Trophoblast cell (in vitro differentiated cells and primary cell): ENCODE results near the gene SLC5A2.

Experiments used
- DNase-seq, 2 donors: peaks; one replicate each; pipeline ENCODE4 v3.0.0-alpha.2; 2016
- H2AFZ ChIP-seq: 2 replicates; pipeline ENCODE4 v1.6.1; 2013; ENCODE audit warnings: low read length, moderate library complexity, mild to moderate bottlenecking; ENCODE audit not compliant: insufficient read depth, poor library complexity
- H2AK5ac ChIP-seq: 2 replicates; pipeline ENCODE4 v1.6.1; 2013; ENCODE audit warnings: mild to moderate bottlenecking, low read length
- H2BK120ac ChIP-seq: 2 replicates; pipeline ENCODE4 v1.6.1; 2013; ENCODE audit warnings: low read length, mild to moderate bottlenecking, moderate library complexity; ENCODE audit not compliant: insufficient read depth, poor library complexity
- H2BK12ac ChIP-seq: 2 replicates; pipeline ENCODE4 v1.6.1; 2013; ENCODE audit warnings: mild to moderate bottlenecking, low read length, moderate library complexity
- H2BK5ac ChIP-seq: 2 replicates; pipeline ENCODE4 v1.6.1; 2013; ENCODE audit warnings: low read length, low read depth, moderate library complexity, mild to moderate bottlenecking; ENCODE audit not compliant: poor library complexity
- H3K14ac ChIP-seq: 2 replicates; pipeline ENCODE4 v1.6.1; 2013; ENCODE audit warnings: mild to moderate bottlenecking, low read length
- H3K18ac ChIP-seq: 2 replicates; pipeline ENCODE4 v1.6.1; 2013; ENCODE audit warnings: mild to moderate bottlenecking, low read length
- H3K23ac ChIP-seq: 2 replicates; pipeline ENCODE4 v1.6.1; 2013; ENCODE audit warnings: low read length
- H3K27ac ChIP-seq: 2 replicates; pipeline ENCODE4 v1.5.1; 2013; ENCODE audit warnings: low read depth, mild to moderate bottlenecking, inconsistent platforms, low read length, moderate library complexity
- H3K27me3 ChIP-seq: 2 replicates; pipeline ENCODE4 v1.6.1; 2013; ENCODE audit warnings: inconsistent platforms, mild to moderate bottlenecking, low read length, moderate library complexity; ENCODE audit not compliant: insufficient read depth
- H3K36me3 ChIP-seq, 2 experiments: 1 replicate in 1 of 2; 2 replicates in 1 of 2; pipeline ENCODE4 v1.6.1; 2013; ENCODE audit warnings: low read length in 2 of 2, mild to moderate bottlenecking in 2 of 2, moderate library complexity in 1 of 2; ENCODE audit not compliant: insufficient read depth in 2 of 2, control insufficient read depth in 1 of 2
- H3K4ac ChIP-seq: 2 replicates; pipeline ENCODE4 v1.6.1; 2013; ENCODE audit warnings: low read depth, mild to moderate bottlenecking, low read length, moderate library complexity
- H3K4me1 ChIP-seq, 2 experiments: 1 replicate in 1 of 2; 2 replicates in 1 of 2; pipeline ENCODE4 v1.6.1; 2013; ENCODE audit warnings: low read length in 2 of 2, mild to moderate bottlenecking in 2 of 2, moderate library complexity in 1 of 2; ENCODE audit not compliant: insufficient read depth in 2 of 2, control insufficient read depth in 1 of 2
- H3K4me2 ChIP-seq: 2 replicates; pipeline ENCODE4 v1.6.1; 2013; ENCODE audit warnings: inconsistent platforms, mild to moderate bottlenecking, low read length, moderate library complexity
- H3K4me3 ChIP-seq: 2 replicates; pipeline ENCODE4 v1.5.1; 2013; ENCODE audit warnings: mild to moderate bottlenecking, low read depth, low read length, inconsistent platforms
- H3K79me1 ChIP-seq: one replicate; pipeline ENCODE4 v1.6.1; 2013; ENCODE audit warnings: low read length
- H3K79me2 ChIP-seq: 2 replicates; pipeline ENCODE4 v1.6.1; 2013; ENCODE audit warnings: low read length, mild to moderate bottlenecking; ENCODE audit not compliant: control insufficient read depth, insufficient read depth, poor library complexity
- H3K9ac ChIP-seq: 2 replicates; pipeline ENCODE4 v1.6.1; 2013; ENCODE audit warnings: mild to moderate bottlenecking, low read length
- H3K9me3 ChIP-seq: 2 replicates; pipeline ENCODE4 v1.6.1; 2013; ENCODE audit warnings: low read depth, mild to moderate bottlenecking, control low read depth, inconsistent platforms, low read length; ENCODE audit not compliant: insufficient read depth
- H4K12ac ChIP-seq: 2 replicates; pipeline ENCODE4 v1.6.1; 2013; ENCODE audit warnings: low read depth, mild to moderate bottlenecking, low read length, moderate library complexity
- H4K8ac ChIP-seq: 2 replicates; pipeline ENCODE4 v1.6.1; 2013; ENCODE audit warnings: low read depth, mild to moderate bottlenecking, low read length, moderate library complexity
- H4K91ac ChIP-seq: one replicate; pipeline ENCODE4 v1.6.1; 2013; ENCODE audit warnings: low read depth, mild to moderate bottlenecking, low read length, moderate library complexity
- whole genome bisulfite sequencing: extraction: QIAGEN DNeasy Blood & Tissue Kit; methylation state at CpG from one replicate; pipeline ENCODE4 v1.1.7; 2013; ENCODE audit warnings: missing lambda C conversion rate; ENCODE audit not compliant: insufficient read length, insufficient coverage; ENCODE audit errors: extremely low coverage; 5-methylcytosine and 5-hydroxymethylcytosine counted together

The SLC5A2 gene

GRCh38 chr16:31476303-31477219, 6.4 kb upstream of the SLC5A2 start:
- H3K36me3 ChIP-seq, result peaks cover 20 to 22% of the 10 kb centered on the region in 2 experiments
- no peak overlapping the region for H3K4ac ChIP-seq
- H4K12ac ChIP-seq, result no peak overlapping the region
- no peak overlapping the region for H3K14ac ChIP-seq
- no peak overlapping the region for H2BK12ac ChIP-seq
- no peak overlapping the region for H3K23ac ChIP-seq
- peak overlapping the region; percentile 81 for H3K4me2 ChIP-seq
- no peak overlapping the region for H3K9ac ChIP-seq
- no peak overlapping the region for H3K27ac ChIP-seq
- H4K91ac ChIP-seq, result no peak overlapping the region
- peaks cover 10% of the 10 kb centered on the region for H3K27me3 ChIP-seq
- peak; percentile 44 to 64 for DNase-seq
- H2BK120ac ChIP-seq, result no peak overlapping the region
- H3K4me1 ChIP-seq, result peaks cover 15% of the 10 kb centered on the region in 2 experiments
- peak overlapping the region; percentile 70 for H4K8ac ChIP-seq
- peaks cover 12% of the 10 kb centered on the region for H3K79me1 ChIP-seq
- H2BK5ac ChIP-seq, result no peak overlapping the region
- H3K9me3 ChIP-seq, result peaks cover 5% of the 10 kb centered on the region
- H3K18ac ChIP-seq, result peak overlapping the region; percentile 20
- peaks cover 10% of the 10 kb centered on the region for H3K79me2 ChIP-seq
- no CpG with 5 or more reads among the region's 68 CpGs for WGBS
- H3K4me3 ChIP-seq, result peak overlapping the region; percentile 58
- no peak overlapping the region for H2AK5ac ChIP-seq
- peak overlapping the region; percentile 28 for H2AFZ ChIP-seq

DNA sequence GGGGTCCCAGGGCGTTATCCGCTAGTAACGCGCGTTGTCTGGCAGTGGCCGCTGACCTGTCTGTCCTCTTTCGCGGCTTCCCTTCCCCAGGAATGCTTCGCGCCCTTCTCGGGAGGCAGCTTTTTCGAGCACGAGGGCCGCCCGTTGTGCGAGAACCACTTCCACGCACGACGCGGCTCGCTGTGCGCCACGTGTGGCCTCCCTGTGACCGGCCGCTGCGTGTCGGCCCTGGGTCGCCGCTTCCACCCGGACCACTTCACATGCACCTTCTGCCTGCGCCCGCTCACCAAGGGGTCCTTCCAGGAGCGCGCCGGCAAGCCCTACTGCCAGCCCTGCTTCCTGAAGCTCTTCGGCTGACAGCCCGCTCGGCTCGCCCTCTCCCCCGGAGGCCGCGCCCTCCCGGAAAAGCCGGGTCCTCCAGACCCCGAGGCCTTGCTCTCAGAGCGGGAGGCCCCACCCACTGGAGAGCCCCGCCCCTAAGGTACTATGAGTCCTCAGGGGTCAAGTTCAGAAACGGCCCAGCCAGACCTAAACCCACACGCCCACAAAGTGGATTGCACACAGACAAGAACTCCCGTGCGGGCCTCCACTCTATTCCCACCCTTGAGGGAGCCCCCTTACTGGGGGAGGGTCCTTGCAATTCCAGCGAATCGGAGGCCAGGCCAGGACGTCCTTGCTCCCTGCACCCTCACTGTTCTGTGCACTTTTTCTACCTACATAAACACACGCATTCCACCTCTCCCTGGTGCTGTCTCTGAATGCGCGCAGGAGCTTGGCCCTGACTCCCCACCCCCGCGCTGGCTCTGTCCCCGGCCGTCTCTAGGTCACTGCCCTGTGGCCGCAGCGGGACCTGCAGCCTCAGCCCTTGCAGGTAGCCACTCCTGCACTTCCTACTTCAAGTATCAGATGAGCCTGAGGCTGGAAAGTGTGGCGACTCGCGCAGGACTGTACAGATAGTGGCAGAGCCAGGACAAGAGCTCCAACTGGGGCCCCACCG, 5.4 kb upstream of the SLC5A2 start:
- no peak overlapping the region for H2AK5ac ChIP-seq
- DNase-seq, result peak; percentile 91 to 93
- H3K14ac ChIP-seq, result peak overlapping the region; percentile 66
- H3K27me3 ChIP-seq, result peaks cover 12% of the 10 kb centered on the region
- no CpG with 5 or more reads among the region's 67 CpGs for WGBS
- H4K8ac ChIP-seq, result peak overlapping the region; percentile 70
- H3K9ac ChIP-seq, result peak overlapping the region; percentile 34
- no peak overlapping the region for H3K27ac ChIP-seq
- peaks cover 5% of the 10 kb centered on the region for H3K9me3 ChIP-seq
- H2AFZ ChIP-seq, result peak overlapping the region; percentile 24
- H2BK5ac ChIP-seq, result no peak overlapping the region
- no peak overlapping the region for H3K23ac ChIP-seq
- peaks cover 4% of the 10 kb centered on the region for H3K79me1 ChIP-seq
- peak overlapping the region; percentile 58 for H3K4me3 ChIP-seq
- peak overlapping the region; percentile 83 for H3K18ac ChIP-seq
- peak overlapping the region; percentile 24 for H3K4ac ChIP-seq
- H3K79me2 ChIP-seq, result peaks cover 2% of the 10 kb centered on the region
- no peak overlapping the region for H2BK12ac ChIP-seq
- peaks cover 20 to 22% of the 10 kb centered on the region in 2 experiments for H3K36me3 ChIP-seq
- H3K4me2 ChIP-seq, result peak overlapping the region; percentile 81
- H2BK120ac ChIP-seq, result no peak overlapping the region
- no peak overlapping the region for H4K91ac ChIP-seq
- peaks cover 14% of the 10 kb centered on the region in 2 experiments for H3K4me1 ChIP-seq
- H4K12ac ChIP-seq, result no peak overlapping the region

DNA sequence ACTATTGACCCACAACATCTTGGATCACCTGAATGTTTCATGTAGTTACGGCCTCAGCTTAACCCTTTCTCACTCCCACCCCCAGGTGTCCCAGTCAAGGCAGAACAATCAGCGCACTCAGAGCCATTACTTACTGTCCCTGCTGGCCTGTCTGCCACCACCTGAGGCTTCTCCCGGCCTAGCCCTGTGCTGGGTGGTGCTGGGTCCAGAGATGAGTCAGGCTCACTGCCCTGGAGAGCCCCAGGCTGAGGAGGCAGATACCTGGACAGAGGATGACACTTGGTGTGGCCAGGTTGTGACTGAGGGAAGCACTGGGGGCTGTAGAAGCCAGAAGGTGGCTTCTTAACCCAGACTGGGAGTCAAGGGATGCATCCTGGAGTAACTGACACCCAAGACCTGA, 4.0 kb upstream of the SLC5A2 start:
- Histone ChIP-seq H2AK5ac (no peak overlapping the region), H4K91ac (no peak overlapping the region), H3K79me1 (peaks cover 3% of the 10 kb centered on the region), H3K9me3 (peaks cover 2% of the 10 kb centered on the region), H3K4me3 (no peak overlapping the region), H3K4ac (no peak overlapping the region), H2BK12ac (no peak overlapping the region), H4K8ac (no peak overlapping the region), H3K23ac (no peak overlapping the region), H3K4me1 (peaks cover 11 to 14% of the 10 kb centered on the region in 2 experiments), H3K27ac (no peak overlapping the region), H3K36me3 (peaks cover 14 to 20% of the 10 kb centered on the region in 2 experiments), H3K27me3 (peaks cover 12% of the 10 kb centered on the region), H4K12ac (no peak overlapping the region), H3K9ac (no peak overlapping the region), H3K79me2 (peaks cover 2% of the 10 kb centered on the region), H2BK5ac (no peak overlapping the region), H3K4me2 (no peak overlapping the region), H3K18ac (no peak overlapping the region), H2BK120ac (no peak overlapping the region), H3K14ac (no peak overlapping the region), H2AFZ (no peak overlapping the region)
- DNase-seq, result peak; percentile 57 to 64
- no CpG with 5 or more reads among the region's 3 CpGs for WGBS

DNA sequence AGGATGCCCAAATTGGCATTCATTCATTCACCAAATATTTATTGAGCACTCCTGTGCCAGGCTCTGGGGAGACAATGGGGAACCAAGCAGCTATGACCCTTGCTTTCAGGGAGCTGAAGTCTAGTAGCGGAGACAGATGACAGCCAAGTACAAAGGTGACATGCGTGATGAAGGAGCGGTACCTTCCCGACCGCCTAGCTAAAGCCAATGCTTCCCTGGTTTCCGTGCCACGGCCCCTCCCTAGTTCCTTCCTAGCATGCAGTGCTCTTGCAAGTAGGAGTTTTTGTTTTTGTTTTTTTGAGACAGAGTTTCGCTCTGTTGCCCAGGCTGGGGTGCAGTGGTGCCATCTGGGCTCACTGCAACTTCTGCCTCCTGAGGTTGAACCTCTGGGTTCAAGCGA, 3.2 kb upstream of the SLC5A2 start:
- Histone ChIP-seq H3K79me1 (peaks cover 3% of the 10 kb centered on the region), H3K9ac (no peak overlapping the region), H3K4me2 (no peak overlapping the region), H2AFZ (no peak overlapping the region), H3K79me2 (peaks cover 2% of the 10 kb centered on the region), H3K4ac (no peak overlapping the region), H4K91ac (no peak overlapping the region), H3K36me3 (peaks cover 8 to 12% of the 10 kb centered on the region in 2 experiments), H3K14ac (no peak overlapping the region), H3K4me1 (peaks cover 11 to 14% of the 10 kb centered on the region in 2 experiments), H3K23ac (no peak overlapping the region), H4K12ac (no peak overlapping the region), H2BK120ac (no peak overlapping the region), H2AK5ac (no peak overlapping the region), H2BK12ac (no peak overlapping the region), H3K18ac (no peak overlapping the region), H3K27ac (no peak overlapping the region), H3K4me3 (no peak overlapping the region), H4K8ac (no peak overlapping the region), H2BK5ac (no peak overlapping the region), H3K27me3 (peaks cover 10% of the 10 kb centered on the region), H3K9me3 (peaks cover 4% of the 10 kb centered on the region)
- no peak for DNase-seq
- WGBS, result no CpG with 5 or more reads among the region's 9 CpGs
